ENCODE data around the gene USP2. TPM values are rescaled to one million over a fixed set of nuclear protein-coding genes. Genes with fewer than 3 reads are reported as not detected.

The USP2 gene
- total and polyA plus RNA-seq, 2 of the 4 experiments (the other 2 are of a cell fraction), result 0.18 to 0.79 TPM

- Histone ChIP-seq H3K14ac (replicated peaks; ENCODE audit: low read depth, low read length) (no peak overlapping the region), H3K4me2 (ENCODE audit: low read depth, low read length) (no peak overlapping the region), H2BK15ac (ENCODE audit: low read depth, low read length) (no peak overlapping the region), H2AK5ac (ENCODE audit: low read depth, low read length) (no peak overlapping the region), H4K8ac (ENCODE audit: low read depth in 2 of 2, low read length in 2 of 2) (no peak overlapping the region), H3K9me3 (ENCODE audit: control insufficient read depth, insufficient read depth, low read length) (peaks cover 12% of the 10 kb centered on the region), H3K27ac (ENCODE audit: insufficient read depth, low read length) (no peak overlapping the region), H3K4ac (ENCODE audit: low read depth, low read length) (no peak overlapping the region), H3K56ac (ENCODE audit: extremely low read depth, insufficient read depth, low read length) (no peak overlapping the region), H4K91ac (ENCODE audit: insufficient read depth, low read depth, low read length) (no peak overlapping the region), H3K4me1 (ENCODE audit: control insufficient read depth, insufficient read depth, low read length) (peaks cover 5% of the 10 kb centered on the region; the same call in 1 of the 2 replicates), H3K27me3 (ENCODE audit: control insufficient read depth, insufficient read depth, low read length) (no peaks in the 10 kb centered on the region; the same call in none of the 2 replicates), H3K79me1 (ENCODE audit: low read depth in 1 of 2, low read length in 2 of 2) (no peaks in the 10 kb centered on the region), H2BK20ac (ENCODE audit: low read depth, low read length) (no peak overlapping the region), H3K36me3 (ENCODE audit: control insufficient read depth, insufficient read depth, low read length) (no peaks in the 10 kb centered on the region), H4K20me1 (ENCODE audit: insufficient read depth, low read length) (no peaks in the 10 kb centered on the region), H3K23ac (ENCODE audit: low read depth, low read length) (no peak overlapping the region), H2AK9ac (replicated peaks; ENCODE audit: low read depth, low read length, poor library complexity) (no peak overlapping the region), H2BK5ac (ENCODE audit: low read depth, low read length, poor library complexity, severe bottlenecking) (no peak overlapping the region), H2BK120ac (ENCODE audit: low read depth, low read length) (no peak overlapping the region), H4K5ac (ENCODE audit: low read depth, low read length) (no peak overlapping the region), H3K4me3 (ENCODE audit: insufficient read depth, low read depth, low read length) (no peak overlapping the region), H2AFZ (replicated peaks; ENCODE audit: low read length, poor library complexity) (no peak overlapping the region), H3K9me1 (ENCODE audit: insufficient read depth, low read length) (no peaks in the 10 kb centered on the region), H3K9ac (ENCODE audit: low read depth, low read length) (no peak overlapping the region), H3K18ac (ENCODE audit: low read depth, low read length) (no peak overlapping the region)
- 71% methylated on average over 4 of the region's 8 CpGs; no CpG with 5 or more reads in 1 of the 2 experiments for WGBS, 2 experiments (ENCODE audit: extremely low coverage in 2 of 2, insufficient read length in 1 of 2)
- dilution Hi-C loops (cut with HindIII; ENCODE audit: low sequenced_read_pairs, unreplicated experiment), result no loop called here
- intact Hi-C loops (cut with micrococcal nuclease), result no loop called here
- ChIA-PET CTCF (interaction anchor here (0.9 to 1.1 kb wide), 2 partner anchors 19 to 73 kb away, joined by 3 to 4 read pairs; no protein-coding TSS in a partner anchor), POLR2A (ENCODE audit: unreplicated experiment) (no interaction called here)
- DNase-seq (no peak), ATAC-seq (ENCODE audit: low read depth) (no peak)
- in situ Hi-C loops (cut with MboI; ENCODE audit: low sequenced_read_pairs), result loop anchor here (10.0 kb wide), 1 partner anchor 332 kb away; no protein-coding TSS in a partner anchor
- TF ChIP-seq FOS (IDR thresholded peaks at IDR 0.05; ENCODE audit: low read depth, low read length), result no peak
- TF ChIP-seq RFX5 (IDR thresholded peaks at IDR 0.05; ENCODE audit: low read depth, low read length), result no peak
- no peak for TF ChIP-seq NFE2L2 (IDR thresholded peaks at IDR 0.05; ENCODE audit: low read depth, low read length)
- no peak for TF ChIP-seq BHLHE40 (IDR thresholded peaks at IDR 0.05; ENCODE audit: low read depth, low read length)
- TF ChIP-seq USF2 (IDR thresholded peaks at IDR 0.05; ENCODE audit: low read depth, low read length), result no peak
- no peak for TF ChIP-seq CTCF (conservative IDR thresholded peaks at IDR 0.05; ENCODE audit: low read depth, low read length)
- no peak for TF ChIP-seq CEBPB (IDR thresholded peaks at IDR 0.05; ENCODE audit: low read depth, low read length)
- no peak for TF ChIP-seq POLR2A (IDR thresholded peaks at IDR 0.05; ENCODE audit: low read depth, low read length)
- TF ChIP-seq SMC3 (IDR thresholded peaks at IDR 0.05; ENCODE audit: low read depth, low read length), result no peak
- TF ChIP-seq CHD1 (IDR thresholded peaks at IDR 0.05; ENCODE audit: low read depth, low read length), result no peak
- TF ChIP-seq RAD21 (IDR thresholded peaks at IDR 0.05; ENCODE audit: low read length), result no peak
- no peak for TF ChIP-seq MAFK (IDR thresholded peaks at IDR 0.05; ENCODE audit: low read depth, low read length)
- no peak for TF ChIP-seq MXI1 (IDR thresholded peaks at IDR 0.05; ENCODE audit: borderline replicate concordance, low read depth, low read length)
- no peak for TF ChIP-seq RCOR1 (IDR thresholded peaks at IDR 0.05; ENCODE audit: insufficient replicate concordance, low read length)
- TF ChIP-seq MAZ (IDR thresholded peaks at IDR 0.05; ENCODE audit: borderline replicate concordance, low read depth, low read length), result no peak
- no peak for TF ChIP-seq ELK1 (IDR thresholded peaks at IDR 0.05; ENCODE audit: borderline replicate concordance, low read depth, low read length)
- BruUV-seq (replicated peaks), result no TSS peak
These were observed 21.0 kb upstream of the USP2 start for GRCh38 chr11:119402470-119402869.

All from IMR-90 (cell line).